Measurements from ENCODE around the gene RBFOX2.

Gene RBFOX2

GRCh38 chr22:35917651-35918050 lies 111.0 kb downstream of the RBFOX2 start:
- no peak overlapping the region for H3K27ac ChIP-seq
- no peak for TF ChIP-seq CTCF (conservative IDR thresholded peaks at IDR 0.05)

GRCh38 chr22:35915477-35916013 lies 113.1 kb downstream of the RBFOX2 start:
- peak overlapping the region; percentile 82 for H3K27ac ChIP-seq
- TF ChIP-seq CTCF (conservative IDR thresholded peaks at IDR 0.05) = no peak

- H3K27ac ChIP-seq = peak overlapping the region; percentile 82
- TF ChIP-seq CTCF (conservative IDR thresholded peaks at IDR 0.05) = no peak
Measured at GRCh38 chr22:35914665-35915476, 113.8 kb downstream of the RBFOX2 start.

- H3K27ac ChIP-seq = peak overlapping the region; percentile 82
- TF ChIP-seq CTCF (conservative IDR thresholded peaks at IDR 0.05) = no peak
Measured at GRCh38 chr22:35914357-35914664, 114.3 kb downstream of the RBFOX2 start.

- H3K27ac ChIP-seq = peak overlapping the region; percentile 82
Measured at GRCh38 chr22:35913925-35914324, 114.7 kb downstream of the RBFOX2 start.

GRCh38 chr22:35912658-35913057 lies 116.0 kb downstream of the RBFOX2 start:
- peak overlapping the region; percentile 2; the same call in 1 of the 2 replicates for H3K27ac ChIP-seq
- no peak for TF ChIP-seq CTCF (conservative IDR thresholded peaks at IDR 0.05)

More at GRCh38 chr22:35913925-35914324, 114.7 kb downstream of the RBFOX2 start:
- no peak for TF ChIP-seq CTCF (conservative IDR thresholded peaks at IDR 0.05)

- peak overlapping the region; percentile 2; the same call in 1 of the 2 replicates for H3K27ac ChIP-seq
- TF ChIP-seq CTCF (conservative IDR thresholded peaks at IDR 0.05) = no peak
Measured at GRCh38 chr22:35911877-35912276, 116.7 kb downstream of the RBFOX2 start.
